Measurements from ENCODE around the gene BIN1. TPM values are rescaled to one million over a fixed set of nuclear protein-coding genes. Genes with fewer than 3 reads are reported as not detected.

The BIN1 gene
- total RNA-seq, 1 experiment from 2014 or later = 87.5 TPM

DNA sequence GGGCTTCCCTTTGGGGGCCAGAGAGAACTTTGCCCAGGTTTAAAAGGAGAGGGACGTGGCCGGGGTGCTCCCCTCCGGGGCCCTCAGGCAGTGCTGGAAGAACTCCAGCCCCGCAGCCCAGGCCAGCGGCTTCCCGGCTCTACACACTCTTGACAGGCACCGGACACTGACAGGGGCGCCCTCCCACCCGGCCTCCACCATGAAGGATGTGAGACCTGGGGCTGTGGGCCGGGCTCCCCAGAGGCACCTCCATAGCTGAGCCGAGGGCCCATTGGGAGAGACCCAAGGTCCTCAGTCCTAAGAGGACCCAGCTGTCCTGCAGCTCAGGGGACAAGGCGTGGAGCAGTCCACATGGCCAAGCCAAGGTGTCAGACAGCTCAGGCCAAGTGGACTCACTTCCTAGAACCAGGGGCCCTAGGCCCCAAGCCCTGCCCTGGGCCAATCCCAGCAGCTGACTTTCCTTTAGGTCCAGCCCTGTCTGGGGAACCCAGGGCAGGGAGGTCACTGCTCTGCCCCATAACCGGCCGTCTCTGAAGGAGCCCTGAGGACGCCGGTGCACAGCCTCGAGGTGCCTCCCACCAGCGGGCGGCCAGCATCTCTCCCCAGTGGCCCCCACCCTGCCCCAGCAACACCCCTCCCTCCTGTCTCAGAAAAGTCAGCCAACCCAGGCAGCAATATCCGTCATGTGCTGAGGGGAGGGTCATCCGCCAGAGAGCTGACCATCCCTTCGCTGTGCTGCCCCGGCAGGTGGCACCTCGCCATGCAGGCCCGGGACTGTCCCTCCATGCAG is 51.8 kb downstream of the BIN1 start:
- no peaks in the 10 kb centered on the region for H3K79me2 ChIP-seq (ENCODE audit: low read depth)
- no peaks in the 10 kb centered on the region for H3K9me3 ChIP-seq (ENCODE audit: insufficient read depth, low read depth)
- H3K36me3 ChIP-seq (ENCODE audit: low read depth) = no peaks in the 10 kb centered on the region
- POLR2A ChIA-PET (ENCODE audit: unreplicated experiment) = no interaction called here
- TF ChIP-seq, protein P1, sequence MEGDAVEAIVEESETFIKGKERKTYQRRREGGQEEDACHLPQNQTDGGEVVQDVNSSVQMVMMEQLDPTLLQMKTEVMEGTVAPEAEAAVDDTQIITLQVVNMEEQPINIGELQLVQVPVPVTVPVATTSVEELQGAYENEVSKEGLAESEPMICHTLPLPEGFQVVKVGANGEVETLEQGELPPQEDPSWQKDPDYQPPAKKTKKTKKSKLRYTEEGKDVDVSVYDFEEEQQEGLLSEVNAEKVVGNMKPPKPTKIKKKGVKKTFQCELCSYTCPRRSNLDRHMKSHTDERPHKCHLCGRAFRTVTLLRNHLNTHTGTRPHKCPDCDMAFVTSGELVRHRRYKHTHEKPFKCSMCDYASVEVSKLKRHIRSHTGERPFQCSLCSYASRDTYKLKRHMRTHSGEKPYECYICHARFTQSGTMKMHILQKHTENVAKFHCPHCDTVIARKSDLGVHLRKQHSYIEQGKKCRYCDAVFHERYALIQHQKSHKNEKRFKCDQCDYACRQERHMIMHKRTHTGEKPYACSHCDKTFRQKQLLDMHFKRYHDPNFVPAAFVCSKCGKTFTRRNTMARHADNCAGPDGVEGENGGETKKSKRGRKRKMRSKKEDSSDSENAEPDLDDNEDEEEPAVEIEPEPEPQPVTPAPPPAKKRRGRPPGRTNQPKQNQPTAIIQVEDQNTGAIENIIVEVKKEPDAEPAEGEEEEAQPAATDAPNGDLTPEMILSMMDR (conservative IDR thresholded peaks at IDR 0.05) = no peak
- no peak for TF ChIP-seq EZH2 (IDR thresholded peaks at IDR 0.05; ENCODE audit: low read depth)
- CTCF ChIA-PET = interaction anchor here (0.6 kb wide), 1 partner anchor 119 kb away, joined by 3 read pairs; no protein-coding TSS in a partner anchor
- no peaks in the 10 kb centered on the region for H3K27me3 ChIP-seq (ENCODE audit: insufficient read depth, low read depth)
- no peaks in the 10 kb centered on the region for H4K20me1 ChIP-seq (ENCODE audit: insufficient read depth)
- no TSS peak for BruUV-seq (replicated peaks)
- H3K4me3 ChIP-seq = no peak overlapping the region
- no peak overlapping the region for H3K4me2 ChIP-seq
- no peak overlapping the region for H3K27ac ChIP-seq
- H3F3A ChIP-seq (ENCODE audit: insufficient read depth, low read depth) = peaks cover 6% of the 10 kb centered on the region
- H3K9me2 ChIP-seq (ENCODE audit: insufficient read depth) = no peaks in the 10 kb centered on the region
- H3K4me1 ChIP-seq (replicated peaks; ENCODE audit: insufficient read depth) = no peaks in the 10 kb centered on the region
- DNase-seq = no peak
- no peak overlapping the region for H2AFZ ChIP-seq
- intact Hi-C loops (cut with micrococcal nuclease; ENCODE audit: unreplicated experiment) = loop anchor here (5.0 kb wide), 1 partner anchor 427 kb away; no protein-coding TSS in a partner anchor

- CTCF ChIA-PET = interaction anchor here (0.6 kb wide), 1 partner anchor 119 kb away, joined by 3 read pairs; no protein-coding TSS in a partner anchor
- POLR2A ChIA-PET (ENCODE audit: unreplicated experiment) = no interaction called here
Measured at GRCh38 chr2:127054604-127054930, 52.4 kb downstream of the BIN1 start.

GRCh38 chr2:127053731-127054603 is 53.0 kb downstream of the BIN1 start:
- POLR2A ChIA-PET (ENCODE audit: unreplicated experiment) = no interaction called here
- H3K9me2 ChIP-seq (ENCODE audit: insufficient read depth) = no peaks in the 10 kb centered on the region
- no peaks in the 10 kb centered on the region for H3K4me1 ChIP-seq (replicated peaks; ENCODE audit: insufficient read depth)
- intact Hi-C loops (cut with micrococcal nuclease; ENCODE audit: unreplicated experiment) = loop anchor here (5.0 kb wide), 1 partner anchor 428 kb away; no protein-coding TSS in a partner anchor
- H3K79me2 ChIP-seq (ENCODE audit: low read depth) = no peaks in the 10 kb centered on the region
- H3K36me3 ChIP-seq (ENCODE audit: low read depth) = no peaks in the 10 kb centered on the region
- no peak overlapping the region for H3K27ac ChIP-seq
- H3K4me2 ChIP-seq = no peak overlapping the region
- no peak for DNase-seq
- H3K9me3 ChIP-seq (ENCODE audit: insufficient read depth, low read depth) = no peaks in the 10 kb centered on the region
- TF ChIP-seq EZH2 (IDR thresholded peaks at IDR 0.05; ENCODE audit: low read depth) = no peak
- TF ChIP-seq, protein P1 (conservative IDR thresholded peaks at IDR 0.05) = no peak
- no TSS peak for BruUV-seq (replicated peaks)
- no peak overlapping the region for H2AFZ ChIP-seq
- H3K4me3 ChIP-seq = no peak overlapping the region
- no peaks in the 10 kb centered on the region for H3K27me3 ChIP-seq (ENCODE audit: insufficient read depth, low read depth)
- peaks cover 6% of the 10 kb centered on the region for H3F3A ChIP-seq (ENCODE audit: insufficient read depth, low read depth)
- CTCF ChIA-PET = no interaction called here
- H4K20me1 ChIP-seq (ENCODE audit: insufficient read depth) = no peaks in the 10 kb centered on the region

More at GRCh38 chr2:127054604-127054930, 52.4 kb downstream of the BIN1 start:
- H3K79me2 ChIP-seq (ENCODE audit: low read depth) = no peaks in the 10 kb centered on the region
- H3K4me2 ChIP-seq = no peak overlapping the region
- intact Hi-C loops (cut with micrococcal nuclease; ENCODE audit: unreplicated experiment) = loop anchor here (5.0 kb wide), 1 partner anchor 428 kb away; no protein-coding TSS in a partner anchor
- no peaks in the 10 kb centered on the region for H3K36me3 ChIP-seq (ENCODE audit: low read depth)
- BruUV-seq (replicated peaks) = no TSS peak
- H2AFZ ChIP-seq = no peak overlapping the region
- TF ChIP-seq, protein P1 (conservative IDR thresholded peaks at IDR 0.05) = no peak
- no peak for TF ChIP-seq EZH2 (IDR thresholded peaks at IDR 0.05; ENCODE audit: low read depth)
- no peak overlapping the region for H3K27ac ChIP-seq
- no peaks in the 10 kb centered on the region for H3K4me1 ChIP-seq (replicated peaks; ENCODE audit: insufficient read depth)
- peaks cover 6% of the 10 kb centered on the region for H3F3A ChIP-seq (ENCODE audit: insufficient read depth, low read depth)
- no peaks in the 10 kb centered on the region for H3K9me2 ChIP-seq (ENCODE audit: insufficient read depth)
- no peak for DNase-seq
- no peaks in the 10 kb centered on the region for H3K27me3 ChIP-seq (ENCODE audit: insufficient read depth, low read depth)
- H3K4me3 ChIP-seq = no peak overlapping the region
- H3K9me3 ChIP-seq (ENCODE audit: insufficient read depth, low read depth) = no peaks in the 10 kb centered on the region
- no peaks in the 10 kb centered on the region for H4K20me1 ChIP-seq (ENCODE audit: insufficient read depth)

Measured in PC-9 (cell line).